HEK293 (cell line): Measurements from ENCODE around the gene KIAA0319L.

Experiments
- CTCF ChIA-PET: fragments of 350-600 bp; formaldehyde crosslinking; extraction: SDS; loops from one replicate; lab custom pipeline; 2021; ENCODE audit warnings: antibody characterized with exemption; lab: Yijun Ruan, JAX
- POLR2A ChIA-PET: fragments of 300-600 bp; formaldehyde crosslinking; extraction: SDS; loops from one replicate; lab custom pipeline; 2020; ENCODE audit warnings: antibody characterized with exemption, inconsistent platforms; lab: Yijun Ruan, JAX
- H3K27ac ChIP-seq: fragments of 200-500 bp; sonication (Bioruptor generic); 2 replicates; pipeline ENCODE4 v1.5.1; 2014; ENCODE audit warnings: low read depth, low read length, control low read depth, inconsistent platforms; ENCODE audit errors: extremely low read depth
- H3K36me3 ChIP-seq, 2 experiments: fragments of 200-500 bp in 1 of 2; sonication (Bioruptor generic) in 1 of 2; 1 replicate in 1 of 2; 2 replicates in 1 of 2; pipeline ENCODE4 v1.5.1; 2014 to 2017; ENCODE audit warnings: inconsistent platforms in 2 of 2, low read length in 2 of 2; ENCODE audit not compliant: control insufficient read depth in 2 of 2, insufficient read depth in 1 of 2
- H3K4me1 ChIP-seq: fragments of 200-500 bp; sonication (Bioruptor generic); 2 replicates; pipeline ENCODE4 v1.5.1; 2014; ENCODE audit warnings: mild to moderate bottlenecking, low read length, inconsistent platforms; ENCODE audit not compliant: control insufficient read depth, insufficient read depth
- H3K4me3 ChIP-seq: 2 replicates; pipeline ENCODE4 v1.5.1; 2011; ENCODE audit warnings: low read depth, mild to moderate bottlenecking, control low read depth, low read length, moderate library complexity
- H3K9me3 ChIP-seq: fragments of 200-500 bp; sonication (Bioruptor generic); 2 replicates; pipeline ENCODE4 v1.5.1; 2014; ENCODE audit warnings: low read depth, low read length, inconsistent platforms; ENCODE audit not compliant: control insufficient read depth, insufficient read depth
- BCL11A ChIP-seq: fragments of 450-650 bp; formaldehyde crosslinking; IDR thresholded peaks from 2 replicates; pipeline ENCODE4 v1.5.1; 2016; ENCODE audit warnings: low read depth, missing biosample characterization, missing genetic modification characterization
- GLI2 ChIP-seq: fragments of 450-650 bp; formaldehyde crosslinking; IDR thresholded peaks from 2 replicates; pipeline ENCODE4; 2017; ENCODE audit warnings: missing biosample characterization, missing genetic modification characterization, low read depth, borderline replicate concordance
- HOXC10 ChIP-seq: sonication (generic); formaldehyde crosslinking; IDR thresholded peaks from 2 replicates; pipeline ENCODE4 v1.8.1; 2023; ENCODE audit warnings: mild to moderate bottlenecking, missing genetic modification reagents
- KLF10 ChIP-seq: fragments of 450-650 bp; IDR thresholded peaks from 2 replicates; pipeline ENCODE4 v1.5.1; 2018; ENCODE audit warnings: missing biosample characterization, mild to moderate bottlenecking, missing genetic modification characterization
- KLF7 ChIP-seq: fragments of 450-650 bp; formaldehyde crosslinking; IDR thresholded peaks from 2 replicates; pipeline ENCODE4 v1.5.1; 2016; ENCODE audit warnings: missing biosample characterization, missing genetic modification characterization, borderline replicate concordance
- SETDB1 ChIP-seq: IDR thresholded peaks from one replicate; pipeline ENCODE4 v1.6.1; 2017; ENCODE audit warnings: mild to moderate bottlenecking, low read length, moderate library complexity, mixed read lengths; ENCODE audit not compliant: insufficient read length
- ZBTB21 ChIP-seq: fragments of 450-650 bp; formaldehyde crosslinking; IDR thresholded peaks from 2 replicates; pipeline ENCODE4 v1.5.1; 2017; ENCODE audit warnings: missing biosample characterization, missing genetic modification characterization
- ZFHX2 ChIP-seq: fragments of 450-650 bp; formaldehyde crosslinking; conservative IDR thresholded peaks from 2 replicates; pipeline ENCODE4 v1.5.1; 2016; ENCODE audit warnings: missing biosample characterization, missing genetic modification characterization
- ZNF138 ChIP-seq: fragments of 450-650 bp; formaldehyde crosslinking; IDR thresholded peaks from 2 replicates; pipeline ENCODE4 v1.5.1; 2016; ENCODE audit warnings: missing biosample characterization, missing genetic modification characterization, borderline replicate concordance
- ZNF174 ChIP-seq: fragments of 450-650 bp; formaldehyde crosslinking; IDR thresholded peaks from 2 replicates; pipeline ENCODE4 v1.5.0; 2017; ENCODE audit warnings: missing biosample characterization, mild to moderate bottlenecking, missing genetic modification characterization
- ZNF239 ChIP-seq: fragments of 450-650 bp; formaldehyde crosslinking; IDR thresholded peaks from 2 replicates; pipeline ENCODE4 v1.5.1; 2016; ENCODE audit warnings: missing biosample characterization, missing genetic modification characterization
- ZNF24 ChIP-seq: fragments of 450-650 bp; formaldehyde crosslinking; IDR thresholded peaks from 2 replicates; pipeline ENCODE4 v1.5.1; 2016; ENCODE audit warnings: missing biosample characterization, missing genetic modification characterization
- ZNF341 ChIP-seq: fragments of 450-650 bp; formaldehyde crosslinking; IDR thresholded peaks from 2 replicates; pipeline ENCODE4; 2016; ENCODE audit warnings: low read depth, missing biosample characterization, missing genetic modification characterization
- ZNF354C ChIP-seq: fragments of 450-650 bp; formaldehyde crosslinking; IDR thresholded peaks from 2 replicates; pipeline ENCODE4 v1.5.1; 2016; ENCODE audit warnings: missing biosample characterization, missing genetic modification characterization, low read depth, borderline replicate concordance
- ZNF37A ChIP-seq: fragments of 450-650 bp; IDR thresholded peaks from 2 replicates; pipeline ENCODE4 v1.5.1; 2018; ENCODE audit warnings: missing biosample characterization, missing genetic modification characterization
- ZNF626 ChIP-seq: fragments of 450-650 bp; sonication (Bioruptor Pico); formaldehyde crosslinking; IDR thresholded peaks from 2 replicates; pipeline ENCODE4 v1.5.1; 2018; ENCODE audit warnings: missing biosample characterization, missing genetic modification characterization, inconsistent platforms
- ZNF629 ChIP-seq: fragments of 450-650 bp; formaldehyde crosslinking; IDR thresholded peaks from 2 replicates; pipeline ENCODE4 v1.5.1; 2017; ENCODE audit warnings: missing biosample characterization, missing genetic modification characterization
- ZNF837 ChIP-seq: fragments of 450-650 bp; formaldehyde crosslinking; IDR thresholded peaks from 2 replicates; pipeline ENCODE4 v1.5.1; 2016; ENCODE audit warnings: missing biosample characterization, missing genetic modification characterization
- TF ChIP-seq, protein P1 (sequence below): fragments of 450-650 bp; formaldehyde crosslinking; IDR thresholded peaks from 2 replicates; pipeline ENCODE4 v1.5.1; 2016; ENCODE audit warnings: missing biosample characterization, missing genetic modification characterization
- TF ChIP-seq, protein P2 (sequence below): fragments of 450-650 bp; formaldehyde crosslinking; conservative IDR thresholded peaks from 2 replicates; pipeline ENCODE4 v1.5.1; 2016; ENCODE audit warnings: low read depth, missing biosample characterization, missing genetic modification characterization
- TF ChIP-seq, protein P3 (sequence below): fragments of 450-650 bp; formaldehyde crosslinking; IDR thresholded peaks from 2 replicates; pipeline ENCODE4 v1.5.1; 2016; ENCODE audit warnings: missing biosample characterization, missing genetic modification characterization
- TF ChIP-seq, protein P4 (sequence below): fragments of 450-650 bp; formaldehyde crosslinking; IDR thresholded peaks from 2 replicates; pipeline ENCODE4 v1.5.1; 2017; ENCODE audit warnings: missing biosample characterization, missing genetic modification characterization

The KIAA0319L gene

DNA sequence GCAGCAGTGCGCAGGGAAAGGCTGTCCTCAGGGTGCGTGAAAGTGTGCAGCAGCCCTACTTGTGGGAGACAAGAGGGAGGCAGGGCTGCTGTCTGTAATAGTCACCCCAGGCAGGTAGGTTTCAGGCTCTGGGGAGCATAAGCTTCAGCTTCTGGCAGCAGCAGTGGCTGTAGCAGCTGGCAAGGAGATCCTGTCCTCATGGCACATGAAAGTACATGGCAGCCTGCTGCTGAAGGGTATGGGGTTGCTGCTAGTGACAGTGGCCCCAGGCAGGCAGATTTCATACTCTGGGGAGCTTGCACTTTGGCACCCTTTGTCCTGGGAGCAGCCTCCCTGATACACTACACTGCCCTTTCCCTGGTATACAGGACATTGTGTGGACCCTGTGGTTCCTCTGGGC is 26.3 kb downstream of the KIAA0319L start:
- Histone ChIP-seq H3K9me3 (no peaks in the 10 kb centered on the region), H3K36me3 (peaks cover 0 to 21% of the 10 kb centered on the region in 2 experiments; a peak in 2 of 3 replicates), H3K4me1 (no peaks in the 10 kb centered on the region), H3K27ac (no peak overlapping the region), H3K4me3 (no peak overlapping the region)
- CTCF ChIA-PET = no interaction called here
- TF ChIP-seq ZBTB21 (tag by site-specific recombination) = no peak
- TF ChIP-seq ZNF174 = no peak
- no peak for TF ChIP-seq ZNF37A (tag by site-specific recombination)
- no peak for TF ChIP-seq ZNF239 (tag by site-specific recombination)
- no peak for TF ChIP-seq KLF10
- POLR2A ChIA-PET = no interaction called here

DNA sequence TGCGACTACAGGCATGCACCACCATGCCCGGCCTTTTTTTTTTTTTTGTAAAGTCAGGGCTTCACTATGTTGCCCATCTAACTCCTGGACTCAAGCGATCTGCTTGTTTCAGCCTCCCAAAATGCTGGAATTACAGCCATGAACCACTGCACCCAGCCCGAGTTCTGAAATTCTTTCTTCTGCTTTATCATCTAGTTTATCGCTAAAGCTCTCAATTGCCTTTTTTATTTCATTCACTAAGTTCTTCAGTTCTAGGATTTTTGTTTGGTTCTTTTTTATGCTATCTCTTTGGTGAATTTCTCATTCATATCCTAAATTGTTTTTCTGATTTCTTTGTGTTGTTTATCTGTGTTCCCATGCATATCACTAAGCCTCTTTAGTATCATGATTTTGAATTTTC is 27.0 kb downstream of the KIAA0319L start:
- H3K27ac ChIP-seq = no peak overlapping the region
- H3K4me3 ChIP-seq = no peak overlapping the region
- no peaks in the 10 kb centered on the region for H3K4me1 ChIP-seq
- ChIA-PET POLR2A (no interaction called here), CTCF (interaction anchor here (0.7 kb wide), 1 partner anchor 14 kb away, joined by 4 read pairs; no protein-coding TSS in a partner anchor)
- TF ChIP-seq ZNF138 (tag by site-specific recombination) (no peak), SETDB1 (no peak), BCL11A (no peak), ZNF24 (tag by site-specific recombination) (no peak), HOXC10 (CRISPR knock-in tag) (no peak), ZNF837 (no peak), ZNF239 (tag by site-specific recombination) (no peak), ZNF354C (tag by site-specific recombination) (no peak), ZNF629 (tag by site-specific recombination) (no peak), ZNF626 (tag by site-specific recombination) (no peak), KLF7 (no peak), ZNF341 (tag by site-specific recombination) (no peak), ZFHX2 (no peak), GLI2 (tag by site-specific recombination) (no peak)
- TF ChIP-seq, protein P1, sequence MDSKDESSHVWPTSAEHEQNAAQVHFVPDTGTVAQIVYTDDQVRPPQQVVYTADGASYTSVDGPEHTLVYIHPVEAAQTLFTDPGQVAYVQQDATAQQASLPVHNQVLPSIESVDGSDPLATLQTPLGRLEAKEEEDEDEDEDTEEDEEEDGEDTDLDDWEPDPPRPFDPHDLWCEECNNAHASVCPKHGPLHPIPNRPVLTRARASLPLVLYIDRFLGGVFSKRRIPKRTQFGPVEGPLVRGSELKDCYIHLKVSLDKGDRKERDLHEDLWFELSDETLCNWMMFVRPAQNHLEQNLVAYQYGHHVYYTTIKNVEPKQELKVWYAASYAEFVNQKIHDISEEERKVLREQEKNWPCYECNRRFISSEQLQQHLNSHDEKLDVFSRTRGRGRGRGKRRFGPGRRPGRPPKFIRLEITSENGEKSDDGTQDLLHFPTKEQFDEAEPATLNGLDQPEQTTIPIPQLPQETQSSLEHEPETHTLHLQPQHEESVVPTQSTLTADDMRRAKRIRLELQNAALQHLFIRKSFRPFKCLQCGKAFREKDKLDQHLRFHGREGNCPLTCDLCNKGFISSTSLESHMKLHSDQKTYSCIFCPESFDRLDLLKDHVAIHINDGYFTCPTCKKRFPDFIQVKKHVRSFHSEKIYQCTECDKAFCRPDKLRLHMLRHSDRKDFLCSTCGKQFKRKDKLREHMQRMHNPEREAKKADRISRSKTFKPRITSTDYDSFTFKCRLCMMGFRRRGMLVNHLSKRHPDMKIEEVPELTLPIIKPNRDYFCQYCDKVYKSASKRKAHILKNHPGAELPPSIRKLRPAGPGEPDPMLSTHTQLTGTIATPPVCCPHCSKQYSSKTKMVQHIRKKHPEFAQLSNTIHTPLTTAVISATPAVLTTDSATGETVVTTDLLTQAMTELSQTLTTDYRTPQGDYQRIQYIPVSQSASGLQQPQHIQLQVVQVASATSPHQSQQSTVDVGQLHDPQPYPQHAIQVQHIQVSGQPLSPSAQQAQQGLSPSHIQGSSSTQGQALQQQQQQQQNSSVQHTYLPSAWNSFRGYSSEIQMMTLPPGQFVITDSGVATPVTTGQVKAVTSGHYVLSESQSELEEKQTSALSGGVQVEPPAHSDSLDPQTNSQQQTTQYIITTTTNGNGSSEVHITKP (tag by site-specific recombination) = no peak
- TF ChIP-seq, protein P2, sequence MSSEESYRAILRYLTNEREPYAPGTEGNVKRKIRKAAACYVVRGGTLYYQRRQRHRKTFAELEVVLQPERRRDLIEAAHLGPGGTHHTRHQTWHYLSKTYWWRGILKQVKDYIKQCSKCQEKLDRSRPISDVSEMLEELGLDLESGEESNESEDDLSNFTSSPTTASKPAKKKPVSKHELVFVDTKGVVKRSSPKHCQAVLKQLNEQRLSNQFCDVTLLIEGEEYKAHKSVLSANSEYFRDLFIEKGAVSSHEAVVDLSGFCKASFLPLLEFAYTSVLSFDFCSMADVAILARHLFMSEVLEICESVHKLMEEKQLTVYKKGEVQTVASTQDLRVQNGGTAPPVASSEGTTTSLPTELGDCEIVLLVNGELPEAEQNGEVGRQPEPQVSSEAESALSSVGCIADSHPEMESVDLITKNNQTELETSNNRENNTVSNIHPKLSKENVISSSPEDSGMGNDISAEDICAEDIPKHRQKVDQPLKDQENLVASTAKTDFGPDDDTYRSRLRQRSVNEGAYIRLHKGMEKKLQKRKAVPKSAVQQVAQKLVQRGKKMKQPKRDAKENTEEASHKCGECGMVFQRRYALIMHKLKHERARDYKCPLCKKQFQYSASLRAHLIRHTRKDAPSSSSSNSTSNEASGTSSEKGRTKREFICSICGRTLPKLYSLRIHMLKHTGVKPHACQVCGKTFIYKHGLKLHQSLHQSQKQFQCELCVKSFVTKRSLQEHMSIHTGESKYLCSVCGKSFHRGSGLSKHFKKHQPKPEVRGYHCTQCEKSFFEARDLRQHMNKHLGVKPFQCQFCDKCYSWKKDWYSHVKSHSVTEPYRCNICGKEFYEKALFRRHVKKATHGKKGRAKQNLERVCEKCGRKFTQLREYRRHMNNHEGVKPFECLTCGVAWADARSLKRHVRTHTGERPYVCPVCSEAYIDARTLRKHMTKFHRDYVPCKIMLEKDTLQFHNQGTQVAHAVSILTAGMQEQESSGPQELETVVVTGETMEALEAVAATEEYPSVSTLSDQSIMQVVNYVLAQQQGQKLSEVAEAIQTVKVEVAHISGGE = no peak
- TF ChIP-seq, protein P3, sequence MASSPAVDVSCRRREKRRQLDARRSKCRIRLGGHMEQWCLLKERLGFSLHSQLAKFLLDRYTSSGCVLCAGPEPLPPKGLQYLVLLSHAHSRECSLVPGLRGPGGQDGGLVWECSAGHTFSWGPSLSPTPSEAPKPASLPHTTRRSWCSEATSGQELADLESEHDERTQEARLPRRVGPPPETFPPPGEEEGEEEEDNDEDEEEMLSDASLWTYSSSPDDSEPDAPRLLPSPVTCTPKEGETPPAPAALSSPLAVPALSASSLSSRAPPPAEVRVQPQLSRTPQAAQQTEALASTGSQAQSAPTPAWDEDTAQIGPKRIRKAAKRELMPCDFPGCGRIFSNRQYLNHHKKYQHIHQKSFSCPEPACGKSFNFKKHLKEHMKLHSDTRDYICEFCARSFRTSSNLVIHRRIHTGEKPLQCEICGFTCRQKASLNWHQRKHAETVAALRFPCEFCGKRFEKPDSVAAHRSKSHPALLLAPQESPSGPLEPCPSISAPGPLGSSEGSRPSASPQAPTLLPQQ (tag by site-specific recombination) = no peak
- TF ChIP-seq, protein P4, sequence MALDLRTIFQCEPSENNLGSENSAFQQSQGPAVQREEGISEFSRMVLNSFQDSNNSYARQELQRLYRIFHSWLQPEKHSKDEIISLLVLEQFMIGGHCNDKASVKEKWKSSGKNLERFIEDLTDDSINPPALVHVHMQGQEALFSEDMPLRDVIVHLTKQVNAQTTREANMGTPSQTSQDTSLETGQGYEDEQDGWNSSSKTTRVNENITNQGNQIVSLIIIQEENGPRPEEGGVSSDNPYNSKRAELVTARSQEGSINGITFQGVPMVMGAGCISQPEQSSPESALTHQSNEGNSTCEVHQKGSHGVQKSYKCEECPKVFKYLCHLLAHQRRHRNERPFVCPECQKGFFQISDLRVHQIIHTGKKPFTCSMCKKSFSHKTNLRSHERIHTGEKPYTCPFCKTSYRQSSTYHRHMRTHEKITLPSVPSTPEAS (tag by site-specific recombination) = no peak
- peaks cover 0 to 21% of the 10 kb centered on the region in 2 experiments; a peak in 2 of 3 replicates for H3K36me3 ChIP-seq
- H3K9me3 ChIP-seq = no peaks in the 10 kb centered on the region
